ENCODE results near the gene TSSC4.

TSSC4 gene

DNA sequence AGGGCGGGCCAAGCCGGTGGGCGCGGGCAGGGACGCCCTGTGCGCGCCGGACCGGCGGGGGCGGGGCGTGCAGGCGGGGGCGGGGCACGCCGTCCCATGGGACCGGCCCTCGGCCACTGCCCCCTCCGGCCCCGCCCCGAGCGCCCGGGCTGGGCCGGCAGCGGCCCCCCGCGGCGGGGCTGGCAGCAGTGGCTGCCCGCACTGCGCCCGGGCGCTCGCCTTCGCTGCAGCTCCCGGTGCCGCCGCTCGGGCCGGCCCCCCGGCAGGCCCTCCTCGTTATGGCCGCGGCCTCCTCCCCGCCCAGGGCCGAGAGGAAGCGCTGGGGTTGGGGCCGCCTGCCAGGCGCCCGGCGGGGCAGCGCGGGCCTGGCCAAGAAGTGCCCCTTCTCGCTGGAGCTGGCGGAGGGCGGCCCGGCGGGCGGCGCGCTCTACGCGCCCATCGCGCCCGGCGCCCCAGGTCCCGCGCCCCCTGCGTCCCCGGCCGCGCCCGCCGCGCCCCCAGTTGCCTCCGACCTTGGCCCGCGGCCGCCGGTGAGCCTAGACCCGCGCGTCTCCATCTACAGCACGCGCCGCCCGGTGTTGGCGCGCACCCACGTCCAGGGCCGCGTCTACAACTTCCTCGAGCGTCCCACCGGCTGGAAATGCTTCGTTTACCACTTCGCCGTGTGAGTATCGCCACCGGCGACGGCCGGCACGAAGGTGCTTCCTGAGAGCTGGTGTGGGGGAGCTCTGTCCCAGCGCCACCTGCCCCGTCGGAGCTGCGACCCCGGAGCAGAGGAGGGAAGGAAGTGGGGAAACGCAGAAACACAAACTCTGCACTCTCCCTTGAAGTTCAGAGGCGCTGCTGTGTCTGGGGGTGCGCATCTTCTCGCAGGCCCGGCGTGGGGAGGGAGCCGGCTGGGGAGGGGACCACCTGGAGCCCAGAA lies 44.5 kb downstream of the TSSC4 start, which contains the start of gene KCNQ1:
Gene KCNQ1 (plus strand): TSS at position 188 of the 925 bp plus-strand sequence. CDS start 91 bp downstream, at position 279.
- no peak within 1 kb of the TSS for H3K4me3 ChIP-seq (ENCODE audit: low read depth, low read length)
- no peak for TF ChIP-seq CTCF (IDR thresholded peaks at IDR 0.05; ENCODE audit: low read depth, low read length)

GRCh38 chr11:2445746-2446551 lies 45.4 kb downstream of the TSSC4 start:
- H3K4me3 ChIP-seq (ENCODE audit: low read depth, low read length) = no peak overlapping the region
- TF ChIP-seq CTCF (IDR thresholded peaks at IDR 0.05; ENCODE audit: low read depth, low read length) = no peak

GRCh38 chr11:2446590-2447252 lies 46.2 kb downstream of the TSSC4 start:
- TF ChIP-seq CTCF (IDR thresholded peaks at IDR 0.05; ENCODE audit: low read depth, low read length) = no peak
- H3K4me3 ChIP-seq (ENCODE audit: low read depth, low read length) = no peak overlapping the region

DNA sequence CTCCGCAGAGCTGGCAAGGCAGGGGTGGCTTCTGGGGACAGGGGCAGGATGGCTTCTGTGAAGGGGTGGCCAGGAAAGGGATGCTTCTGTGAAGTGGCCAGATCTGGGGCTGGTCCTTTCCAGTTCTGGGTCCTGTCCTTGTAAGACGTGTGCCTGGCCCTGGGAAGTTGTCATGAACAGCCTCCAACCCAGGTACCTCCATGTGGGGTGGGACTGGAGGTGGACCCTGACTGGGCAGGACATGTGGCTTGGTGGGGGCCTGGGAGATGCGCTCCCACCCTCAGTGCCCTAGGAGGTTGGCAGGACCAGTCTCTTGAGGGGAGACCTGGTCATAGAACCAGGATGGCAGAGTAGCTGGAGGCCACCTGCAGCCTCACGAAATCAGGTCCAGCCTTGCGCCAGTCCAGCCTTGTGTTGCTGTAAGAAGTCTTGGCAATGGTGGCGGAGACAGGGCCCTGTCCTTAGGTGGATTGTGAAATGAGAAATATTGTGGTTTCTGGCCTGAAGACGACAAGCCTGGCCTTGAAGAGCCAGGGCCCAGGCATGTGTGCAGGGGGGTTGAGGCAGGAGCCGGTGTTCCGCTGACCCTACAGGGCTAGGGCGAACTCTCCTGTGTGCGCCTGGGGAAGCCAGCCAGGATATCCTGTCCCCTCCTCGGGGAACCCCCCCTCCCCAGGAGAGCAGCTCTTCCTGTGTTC lies 46.9 kb downstream of the TSSC4 start:
- no peak overlapping the region for H3K4me3 ChIP-seq (ENCODE audit: low read depth, low read length)
- no peak for TF ChIP-seq CTCF (IDR thresholded peaks at IDR 0.05; ENCODE audit: low read depth, low read length)

DNA sequence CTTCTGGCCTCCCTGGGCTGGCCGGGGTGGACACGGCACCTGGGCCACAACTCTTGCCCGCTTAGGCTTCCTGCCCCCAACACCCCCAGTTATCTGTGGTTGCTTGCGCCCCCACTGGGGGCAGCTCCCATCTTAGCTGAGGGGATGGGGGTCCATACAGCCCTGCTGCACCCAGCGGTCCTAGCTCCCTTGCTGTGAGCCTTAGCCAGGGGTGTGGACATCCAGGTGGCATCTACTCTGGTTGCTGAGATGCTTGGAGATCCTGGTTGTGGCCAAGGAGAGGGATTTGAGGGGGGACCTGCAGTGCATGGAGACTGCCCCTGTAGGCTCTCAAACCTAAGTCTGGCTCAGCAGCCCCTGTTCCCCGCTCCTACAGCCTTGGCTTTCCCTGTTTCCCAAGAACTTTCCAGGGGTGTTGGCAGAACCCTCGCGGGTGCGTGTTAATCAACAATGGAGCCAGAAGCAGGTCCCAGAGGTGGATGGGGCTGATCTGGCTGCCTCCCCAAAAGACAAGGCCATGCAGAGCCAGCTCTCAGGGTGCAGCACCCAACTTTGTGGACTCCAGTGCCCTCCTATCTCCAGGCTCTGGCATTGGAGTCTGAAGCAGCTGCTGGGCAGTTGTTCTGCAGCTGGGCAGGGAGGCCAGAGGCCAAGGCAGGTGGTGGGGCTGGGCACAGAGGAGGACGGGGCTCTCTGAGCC lies 47.6 kb downstream of the TSSC4 start:
- no peak for TF ChIP-seq CTCF (IDR thresholded peaks at IDR 0.05; ENCODE audit: low read depth, low read length)
- H3K4me3 ChIP-seq (ENCODE audit: low read depth, low read length) = no peak overlapping the region

Measured in WI38 (cell line).